Naive thymus-derived CD4-positive, alpha-beta T cell (primary cell): ENCODE data around the gene KIF14. TPM values are rescaled to one million over a fixed set of nuclear protein-coding genes. Genes with fewer than 3 reads are reported as not detected.

Experiments used
- ATAC-seq: fragments of 150-1000 bp; cut with Tn5 transposase; 2 replicates; pipeline ENCODE4 v1.10.0; 2021; ENCODE audit warnings: mild to moderate bottlenecking, moderate library complexity
- CTCF ChIA-PET: fragments of 350-600 bp; sonication (Branson Sonifier 250); formaldehyde crosslinking; loops from one replicate; lab custom pipeline; 2021; ENCODE audit warnings: antibody characterized with exemption; lab: Charles Lee
- POLR2A ChIA-PET: fragments of 350-600 bp; sonication (Branson Sonifier 250); formaldehyde crosslinking; loops from one replicate; lab custom pipeline; 2021; ENCODE audit warnings: antibody characterized with exemption, inconsistent platforms; lab: Charles Lee
- DNase-seq, 9 donors: peaks; one replicate each; pipeline versions ENCODE4 v3.0.0 to v3.0.0-alpha.2; 2020 to 2022; ENCODE audit warnings: mixed read lengths in 1 of 9
- H3K27ac ChIP-seq: one replicate; pipeline ENCODE4 v1.7.0; 2013; ENCODE audit warnings: mild to moderate bottlenecking, low read depth, low read length, moderate library complexity
- H3K27me3 ChIP-seq, 2 donors: one replicate each; pipeline ENCODE4 v1.7.0; 2013; ENCODE audit warnings: low read length in 2 of 2, mild to moderate bottlenecking in 2 of 2, moderate library complexity in 2 of 2; ENCODE audit not compliant: control insufficient read depth in 2 of 2, insufficient read depth in 2 of 2
- H3K36me3 ChIP-seq, 3 experiments: 1 replicate in 2 of 3; 2 replicates in 1 of 3; pipeline ENCODE4 v1.7.0; 2013; ENCODE audit warnings: low read length in 3 of 3, mild to moderate bottlenecking in 3 of 3, moderate library complexity in 1 of 3; ENCODE audit not compliant: insufficient read depth in 3 of 3, control insufficient read depth in 2 of 3
- H3K4me1 ChIP-seq, 2 donors: one replicate each; pipeline ENCODE4 v1.7.0; 2013; ENCODE audit warnings: low read length in 2 of 2, mild to moderate bottlenecking in 2 of 2, moderate library complexity in 1 of 2; ENCODE audit not compliant: control insufficient read depth in 2 of 2, insufficient read depth in 2 of 2
- H3K4me3 ChIP-seq: 2 replicates; pipeline ENCODE4 v1.7.0; 2013; ENCODE audit warnings: mild to moderate bottlenecking, low read length
- H3K9me3 ChIP-seq, 3 experiments: 1 replicate in 2 of 3; 2 replicates in 1 of 3; pipeline ENCODE4 v1.7.0; 2013; ENCODE audit warnings: low read length in 3 of 3; ENCODE audit not compliant: control insufficient read depth in 2 of 3
- H3K27ac Mint-ChIP-seq, 9 donors: one replicate each; pipeline ENCODE4 v1.8.0; 2020 to 2022; ENCODE audit warnings: mixed read lengths in 9 of 9, mild to moderate bottlenecking in 8 of 9, moderate library complexity in 5 of 9, inconsistent platforms in 2 of 9
- H3K27me3 Mint-ChIP-seq, 5 donors: one replicate each; pipeline ENCODE4 v1.8.0; 2021 to 2022; ENCODE audit warnings: mixed read lengths in 5 of 5, mild to moderate bottlenecking in 1 of 5
- H3K36me3 Mint-ChIP-seq, 5 donors: one replicate each; pipeline ENCODE4 v1.8.0; 2020 to 2022; ENCODE audit warnings: mixed read lengths in 5 of 5, mild to moderate bottlenecking in 3 of 5, inconsistent platforms in 1 of 5
- H3K4me1 Mint-ChIP-seq, 7 donors: one replicate each; pipeline ENCODE4 v1.8.0; 2020 to 2022; ENCODE audit warnings: mixed read lengths in 7 of 7, mild to moderate bottlenecking in 3 of 7, inconsistent platforms in 1 of 7
- H3K4me3 Mint-ChIP-seq, 10 donors: one replicate each; pipeline ENCODE4 v1.8.0; 2020 to 2022; ENCODE audit warnings: mild to moderate bottlenecking in 10 of 10, mixed read lengths in 10 of 10, moderate library complexity in 6 of 10, inconsistent platforms in 2 of 10
- H3K9me3 Mint-ChIP-seq, 11 donors: one replicate each; pipeline ENCODE4 v1.8.0; 2020 to 2022; ENCODE audit warnings: mixed read lengths in 11 of 11, mild to moderate bottlenecking in 4 of 11, inconsistent platforms in 1 of 11, moderate library complexity in 1 of 11
- intact Hi-C, 2 donors: fragments of 100-400 bp; cut with micrococcal nuclease; formaldehyde crosslinking; loops; one replicate each; pipeline ENCODE4 v1.15.1; 2023
- polyA plus RNA-seq, 2 donors: library from polyadenylated mRNA; unstranded; fragments of 300-500 nt; fragmentation: Illumina TruSeq; gene quantifications; one replicate each; pipeline ENCODE4 v1.2.3, GENCODE V29; 2021
- total RNA-seq, 6 experiments: library from RNA in 5 of 6; stranded (reverse) in 5 of 6; gene quantifications; 1 replicate in 5 of 6; 2 replicates in 1 of 6; pipeline ENCODE4 v1.2.3 and lab custom pipeline; 2021 to 2026

KIF14 gene
- total and polyA plus RNA-seq, 7 experiments from 2014 or later: 0.16 to 16.2 (median 0.42) TPM; not detected in 4

DNA sequence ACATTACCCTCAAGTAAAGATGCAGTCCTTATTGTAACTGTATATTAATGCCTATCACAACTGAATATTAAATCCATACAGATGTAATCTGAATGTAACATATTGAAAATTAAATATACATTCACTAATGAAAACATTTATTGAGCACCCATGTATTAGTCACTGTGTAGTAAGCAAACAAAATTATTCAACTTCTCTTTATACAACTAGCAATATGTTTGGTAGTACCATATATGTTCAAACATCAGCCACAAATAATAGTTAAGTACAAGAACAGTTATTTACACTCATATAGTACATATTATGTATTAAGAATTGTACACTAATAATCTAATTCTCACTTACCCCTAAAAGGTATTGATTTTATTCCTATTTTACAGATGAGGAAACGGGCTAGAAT, 17.9 kb downstream of the KIF14 start:
- Histone ChIP-seq H3K4me3 (no peak overlapping the region), H3K36me3 (no peaks in the 10 kb centered on the region), H3K27ac (no peak overlapping the region), H3K4me1 (no peaks in the 10 kb centered on the region), H3K9me3 (no peaks in the 10 kb centered on the region), H3K27me3 (no peaks in the 10 kb centered on the region)
- ChIA-PET CTCF (interaction anchor here (0.6 kb wide), 3 partner anchors 20 to 90 kb away, joined by 3 to 4 read pairs (median 3); no protein-coding TSS in a partner anchor), POLR2A (no interaction called here)
- DNase-seq (no peak), ATAC-seq (no peak)
- Mint-ChIP-seq H3K4me3 (no peak overlapping the region), H3K27ac (no peak overlapping the region), H3K9me3 (no peaks in the 10 kb centered on the region), H3K36me3 (peaks cover 0 to 32% (median 0%) of the 10 kb centered on the region in 5 donors), H3K27me3 (no peaks in the 10 kb centered on the region), H3K4me1 (peaks cover 0 to 2% (median 0%) of the 10 kb centered on the region in 7 donors)
- intact Hi-C loops: no loop called here

DNA sequence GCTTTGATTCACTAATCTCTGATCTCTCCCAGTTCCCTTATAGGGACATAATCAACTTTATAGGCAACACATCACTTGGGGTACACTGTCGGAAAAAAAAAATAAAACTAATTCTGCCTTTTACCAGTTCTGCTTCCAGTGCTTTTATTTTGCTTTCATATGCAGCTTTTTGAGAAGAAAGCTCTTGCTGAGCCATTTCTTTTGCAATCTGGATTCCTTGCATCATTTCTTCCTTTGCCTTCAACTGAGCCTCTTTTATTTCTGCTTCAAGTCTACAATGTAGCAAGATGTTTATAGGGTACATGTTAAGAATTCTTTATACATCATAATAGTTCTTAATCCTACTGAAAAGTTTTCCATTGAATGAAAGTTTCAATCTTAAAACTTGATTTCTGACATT, 30.6 kb downstream of the KIF14 start:
- ChIA-PET CTCF (no interaction called here), POLR2A (no interaction called here)
- no peaks in the 10 kb centered on the region for H3K36me3 ChIP-seq
- no peak overlapping the region for H3K27ac ChIP-seq
- peaks cover 0 to 4% (median 0%) of the 10 kb centered on the region in 7 donors for H3K4me1 Mint-ChIP-seq
- no peaks in the 10 kb centered on the region for H3K27me3 ChIP-seq
- no peak overlapping the region for H3K27ac Mint-ChIP-seq
- no peaks in the 10 kb centered on the region for H3K4me1 ChIP-seq
- peaks cover 0 to 12% (median 0%) of the 10 kb centered on the region in 5 donors for H3K36me3 Mint-ChIP-seq
- no peaks in the 10 kb centered on the region for H3K9me3 ChIP-seq
- H3K9me3 Mint-ChIP-seq: peaks cover 0 to 1% (median 0%) of the 10 kb centered on the region in 11 donors
- intact Hi-C loops: no loop called here
- no peak overlapping the region for H3K4me3 Mint-ChIP-seq
- no peak overlapping the region for H3K4me3 ChIP-seq
- H3K27me3 Mint-ChIP-seq: no peaks in the 10 kb centered on the region
- ATAC-seq (no peak), DNase-seq (no peak)

DNA sequence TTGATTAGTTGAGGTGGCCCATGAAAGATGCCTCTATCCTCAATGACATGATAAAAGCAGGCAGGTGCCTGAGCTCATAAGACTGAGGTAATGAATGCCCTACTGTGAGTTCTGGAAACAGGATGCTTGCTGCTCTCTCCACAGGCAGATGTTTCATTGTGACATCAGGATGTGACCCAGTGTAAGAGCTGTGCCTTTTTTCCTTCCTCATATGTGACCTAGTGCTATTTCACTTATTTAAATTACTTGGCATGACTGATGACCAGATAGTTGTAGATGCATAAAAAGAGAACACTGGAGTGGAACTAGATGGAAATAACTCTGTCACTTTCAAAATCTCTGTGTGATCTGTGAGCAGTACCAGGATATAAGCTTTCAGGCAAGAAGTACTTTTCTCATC, 31.9 kb downstream of the KIF14 start:
- Histone ChIP-seq H3K36me3 (no peaks in the 10 kb centered on the region), H3K9me3 (no peaks in the 10 kb centered on the region), H3K27me3 (no peaks in the 10 kb centered on the region), H3K4me3 (no peak overlapping the region), H3K27ac (no peak overlapping the region), H3K4me1 (no peaks in the 10 kb centered on the region)
- intact Hi-C loops: no loop called here
- ATAC-seq (peak; percentile 87), DNase-seq (no peak)
- H3K9me3 Mint-ChIP-seq: peaks cover 0 to 4% (median 0%) of the 10 kb centered on the region in 11 donors
- POLR2A ChIA-PET: no interaction called here
- no peaks in the 10 kb centered on the region for H3K27me3 Mint-ChIP-seq
- H3K36me3 Mint-ChIP-seq: peaks cover 0 to 18% (median 0%) of the 10 kb centered on the region in 5 donors
- peaks cover 0 to 4% (median 0%) of the 10 kb centered on the region in 7 donors for H3K4me1 Mint-ChIP-seq
- H3K27ac Mint-ChIP-seq: no peak overlapping the region
- no peak overlapping the region for H3K4me3 Mint-ChIP-seq
- CTCF ChIA-PET: no interaction called here

DNA sequence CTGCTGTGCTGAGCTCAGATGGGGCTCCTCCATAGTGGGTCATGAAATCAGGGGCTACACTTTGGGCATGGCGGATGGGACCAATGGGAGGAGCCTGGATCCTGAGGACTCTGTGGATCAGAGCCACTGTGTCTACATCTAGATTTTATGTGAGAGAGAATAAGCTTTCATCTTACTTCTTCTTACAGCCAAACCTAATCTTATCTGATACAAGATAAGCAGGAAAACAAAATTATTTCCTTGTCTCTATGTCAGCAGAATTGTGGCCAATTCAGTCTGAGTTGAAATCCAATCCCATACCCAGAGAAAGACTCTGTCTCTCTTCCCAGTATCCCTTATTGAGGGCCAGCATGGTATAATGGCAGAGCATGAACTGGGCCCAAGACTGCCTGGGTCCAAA, 56.2 kb downstream of the KIF14 start:
- Mint-ChIP-seq H3K4me1 (peaks cover 0 to 15% (median 6%) of the 10 kb centered on the region in 7 donors), H3K27ac (no peak overlapping the region), H3K36me3 (peaks cover 0 to 15% (median 0%) of the 10 kb centered on the region in 5 donors), H3K27me3 (no peaks in the 10 kb centered on the region), H3K4me3 (no peak overlapping the region), H3K9me3 (no peaks in the 10 kb centered on the region)
- ChIA-PET CTCF (interaction anchor here (0.5 kb wide), 1 partner anchor 16 kb away, joined by 3 read pairs; no protein-coding TSS in a partner anchor), POLR2A (no interaction called here)
- Histone ChIP-seq H3K4me1 (no peaks in the 10 kb centered on the region), H3K4me3 (no peak overlapping the region), H3K36me3 (no peaks in the 10 kb centered on the region), H3K9me3 (no peaks in the 10 kb centered on the region), H3K27me3 (no peaks in the 10 kb centered on the region), H3K27ac (no peak overlapping the region)
- intact Hi-C loops: no loop called here
- ATAC-seq: no peak
- DNase-seq: no peak

DNA sequence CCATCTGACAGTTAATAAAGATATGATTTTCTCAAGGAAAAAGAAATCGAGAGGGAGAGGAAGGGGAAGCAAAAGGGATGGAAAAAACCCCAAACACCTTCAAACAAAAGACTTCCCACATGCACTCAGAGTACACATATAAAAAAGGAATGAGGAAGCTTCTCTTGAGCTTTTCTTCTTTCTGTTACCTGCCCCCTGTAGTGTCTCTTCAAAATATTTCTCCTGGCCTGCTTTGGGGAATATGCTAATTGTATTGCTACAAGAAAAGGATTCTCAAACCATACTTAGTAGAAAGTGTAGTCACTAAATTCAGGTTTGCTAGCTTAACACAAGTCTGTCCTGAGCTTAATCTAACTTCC, 58.7 kb downstream of the KIF14 start:
- Histone ChIP-seq H3K27me3 (no peaks in the 10 kb centered on the region), H3K27ac (no peak overlapping the region), H3K4me3 (no peak overlapping the region), H3K36me3 (no peaks in the 10 kb centered on the region), H3K4me1 (no peaks in the 10 kb centered on the region), H3K9me3 (no peaks in the 10 kb centered on the region)
- ATAC-seq (no peak), DNase-seq (no peak)
- Mint-ChIP-seq H3K27ac (peak overlapping the region in 1 of 9 donors; percentile 17), H3K9me3 (no peaks in the 10 kb centered on the region), H3K4me3 (no peak overlapping the region), H3K27me3 (no peaks in the 10 kb centered on the region), H3K36me3 (peaks cover 0 to 12% (median 0%) of the 10 kb centered on the region in 5 donors), H3K4me1 (peaks cover 0 to 17% (median 6%) of the 10 kb centered on the region in 7 donors)
- intact Hi-C loops: no loop called here
- POLR2A ChIA-PET: no interaction called here
- CTCF ChIA-PET: interaction anchor here (0.6 to 1.8 kb wide), 3 partner anchors 22 to 240 kb away, joined by 4 to 5 read pairs (median 5); no protein-coding TSS in a partner anchor

DNA sequence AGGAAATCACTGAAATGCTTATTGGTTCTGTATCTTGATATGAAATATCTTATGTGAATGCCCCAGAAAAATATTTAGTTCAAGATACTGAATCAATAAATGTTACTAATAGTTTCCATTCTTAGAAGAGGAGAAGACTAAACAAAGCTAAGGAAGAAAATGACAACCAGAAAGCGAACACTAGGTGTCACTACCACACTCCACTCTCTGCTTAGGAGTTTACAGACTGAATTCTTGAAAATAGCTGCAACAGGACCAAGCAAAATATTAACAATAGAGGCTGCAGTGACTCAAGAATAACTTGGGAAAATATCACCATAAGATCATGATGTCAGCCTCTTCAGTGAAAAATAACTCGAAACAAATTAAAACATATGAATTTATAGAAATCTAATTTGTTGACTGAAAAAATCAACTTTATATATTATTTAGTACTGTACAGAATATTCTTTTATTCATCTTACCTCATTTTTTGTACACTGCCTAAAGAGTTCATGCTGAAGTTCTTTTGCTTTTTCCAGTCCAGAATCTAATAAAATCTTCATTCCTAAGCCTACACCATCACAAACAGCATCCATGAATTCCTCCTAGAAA, 61.6 kb downstream of the KIF14 start:
- H3K4me1 ChIP-seq: no peaks in the 10 kb centered on the region
- CTCF ChIA-PET: interaction anchor here (0.6 to 1.2 kb wide), 9 partner anchors 10 to 277 kb away, joined by 3 to 5 read pairs (median 3); no protein-coding TSS in a partner anchor
- no peak overlapping the region for H3K4me3 Mint-ChIP-seq
- ATAC-seq (peak; percentile 48), DNase-seq (peak in 4 of 9 donors; percentile 10 to 26 (median 18))
- H3K4me1 Mint-ChIP-seq: peaks cover 0 to 17% (median 6%) of the 10 kb centered on the region in 7 donors
- no peak overlapping the region for H3K27ac Mint-ChIP-seq
- H3K9me3 Mint-ChIP-seq: no peaks in the 10 kb centered on the region
- H3K36me3 ChIP-seq: no peaks in the 10 kb centered on the region
- H3K4me3 ChIP-seq: no peak overlapping the region
- H3K27ac ChIP-seq: no peak overlapping the region
- H3K27me3 Mint-ChIP-seq: no peaks in the 10 kb centered on the region
- intact Hi-C loops: loop anchor here (1.0 to 5.0 kb wide), 4 partner anchors 48 to 555 kb away; no protein-coding TSS in a partner anchor
- H3K9me3 ChIP-seq: no peaks in the 10 kb centered on the region
- no peaks in the 10 kb centered on the region for H3K27me3 ChIP-seq
- H3K36me3 Mint-ChIP-seq: peaks cover 0 to 5% (median 0%) of the 10 kb centered on the region in 5 donors
- POLR2A ChIA-PET: no interaction called here
